ENCODE data around the gene NOP53.
"Not testable (repeated sequence)": the region's sequence is repeated elsewhere in the genome, so short reads cannot be mapped to it uniquely, and the experiment has no call there.

Gene NOP53

DNA sequence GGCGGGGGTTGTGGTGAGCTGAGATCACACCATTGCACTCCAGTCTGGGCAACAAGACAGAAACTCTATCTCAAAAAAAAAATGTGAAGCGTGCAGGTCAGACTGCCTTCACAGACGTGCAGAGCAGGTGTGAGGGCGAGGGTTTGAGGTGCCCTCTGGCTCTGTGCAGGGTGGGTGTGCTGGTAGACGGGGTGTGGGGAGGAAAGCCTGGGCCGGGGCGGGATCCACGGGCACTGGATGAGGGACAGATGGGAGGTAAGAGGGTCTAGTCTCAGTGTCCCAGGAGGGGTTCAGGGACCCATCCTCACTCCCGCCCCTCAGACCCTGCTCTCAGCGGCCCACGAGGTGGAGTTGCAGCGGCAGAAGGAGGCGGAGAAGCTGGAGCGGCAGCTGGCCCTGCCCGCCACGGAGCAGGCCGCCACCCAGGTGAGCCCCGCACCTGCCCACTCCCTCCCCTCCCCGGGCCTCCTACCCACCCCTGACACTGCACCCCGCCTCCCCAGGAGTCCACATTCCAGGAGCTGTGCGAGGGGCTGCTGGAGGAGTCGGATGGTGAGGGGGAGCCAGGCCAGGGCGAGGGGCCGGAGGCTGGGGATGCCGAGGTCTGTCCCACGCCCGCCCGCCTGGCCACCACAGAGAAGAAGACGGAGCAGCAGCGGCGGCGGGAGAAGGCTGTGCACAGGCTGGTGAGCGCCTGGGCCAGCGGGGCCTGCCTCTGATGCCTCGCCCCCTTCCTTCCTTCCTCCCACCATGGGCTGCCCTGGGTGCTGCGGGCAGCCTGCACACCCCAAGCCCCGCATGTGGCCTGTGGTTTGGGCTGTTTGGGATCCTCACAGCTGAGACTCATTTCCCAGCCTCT, 9.1 kb downstream of the NOP53 start:
- no peak for DNase-seq (ENCODE audit: low read depth)

GRCh38 chr19:47755065-47755761, 9.9 kb downstream of the NOP53 start:
- DNase-seq (ENCODE audit: low read depth), result no peak

GRCh38 chr19:47755762-47756626, 10.6 kb downstream of the NOP53 start:
- DNase-seq (ENCODE audit: low read depth), result no peak

GRCh38 chr19:47756627-47756929, 11.2 kb downstream of the NOP53 start:
- DNase-seq (ENCODE audit: low read depth), result no peak

DNA sequence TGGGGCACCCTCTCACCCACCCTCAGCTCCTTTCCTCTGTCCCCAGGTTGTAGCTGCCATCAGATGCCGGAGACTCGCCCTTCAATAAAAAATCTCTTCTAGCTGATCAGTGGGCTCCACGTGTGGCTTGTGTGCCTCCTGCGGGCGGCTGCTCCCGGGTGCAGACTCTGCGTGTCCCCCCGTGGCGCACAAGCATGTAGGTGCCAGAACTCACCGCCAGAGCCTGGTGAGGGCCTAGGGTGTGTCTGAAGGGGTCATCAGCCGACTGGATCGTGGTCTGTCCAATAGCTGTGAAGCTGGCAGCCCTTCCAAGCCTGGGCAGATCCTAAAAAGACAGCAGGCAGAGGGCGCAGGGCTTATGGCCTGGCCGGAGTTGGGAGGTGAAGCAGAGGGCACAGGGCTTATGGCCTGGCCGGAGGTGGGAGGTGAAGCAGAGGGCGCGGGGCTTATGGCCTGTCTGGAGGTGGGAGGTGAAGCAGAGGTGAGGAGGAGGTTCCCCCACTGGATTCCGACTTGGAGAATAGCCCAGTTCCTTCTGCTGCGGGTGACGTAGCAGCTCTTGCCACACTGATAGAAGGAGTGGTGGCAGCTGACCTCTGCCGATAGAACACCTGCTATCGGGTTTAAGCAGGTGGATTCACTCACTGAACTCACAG, 11.7 kb downstream of the NOP53 start:
- DNase-seq (ENCODE audit: low read depth), result no peak

GRCh38 chr19:47757617-47758442, 12.5 kb downstream of the NOP53 start:
- no peak for DNase-seq (ENCODE audit: low read depth)

DNA sequence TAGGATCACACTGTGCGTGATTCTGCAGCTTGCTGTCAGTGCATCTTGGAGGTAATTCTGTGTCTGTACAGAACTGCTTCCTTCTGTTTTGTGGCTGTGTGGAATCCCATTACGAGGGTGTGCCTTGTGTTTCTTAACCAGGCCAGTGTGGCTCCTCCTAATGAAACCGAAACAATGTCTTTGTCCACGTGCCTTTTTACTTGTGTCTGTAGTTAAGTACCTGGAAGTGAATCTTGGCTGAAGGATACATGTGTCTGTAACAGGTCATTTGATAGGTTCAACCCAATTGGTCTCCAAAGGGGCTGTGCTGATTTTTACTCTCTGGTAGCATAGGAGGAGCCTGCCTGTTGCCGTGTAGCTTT, 13.1 kb downstream of the NOP53 start:
- DNase-seq (ENCODE audit: low read depth), result no peak

- DNase-seq (ENCODE audit: low read depth), result no peak
These were observed 15.3 kb downstream of the NOP53 start for GRCh38 chr19:47760632-47760999.

DNA sequence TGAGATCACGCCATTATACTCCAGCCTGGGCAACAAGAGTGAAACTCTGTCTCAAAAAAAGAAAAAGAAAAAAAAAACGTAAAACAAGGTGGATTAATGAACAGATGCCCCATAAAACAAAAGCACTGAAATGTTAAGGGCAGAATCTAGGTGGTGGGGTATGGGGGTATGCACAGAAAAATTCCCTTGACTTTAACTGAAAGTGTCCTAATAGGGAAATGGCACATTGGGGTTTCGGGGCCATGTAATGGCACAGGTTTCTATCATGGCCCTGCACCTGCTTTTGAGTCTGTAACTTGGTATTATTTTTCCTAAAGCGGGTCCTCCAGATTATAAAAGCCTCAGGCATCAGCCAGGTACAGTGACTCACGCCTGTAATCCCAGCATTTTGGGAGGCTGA, 16.2 kb downstream of the NOP53 start:
- DNase-seq (ENCODE audit: low read depth), result no peak

GRCh38 chr19:47762151-47762550, 16.8 kb downstream of the NOP53 start:
- no peak for DNase-seq (ENCODE audit: low read depth)

GRCh38 chr19:47762615-47763308, 17.4 kb downstream of the NOP53 start:
- DNase-seq (ENCODE audit: low read depth), result no peak

DNA sequence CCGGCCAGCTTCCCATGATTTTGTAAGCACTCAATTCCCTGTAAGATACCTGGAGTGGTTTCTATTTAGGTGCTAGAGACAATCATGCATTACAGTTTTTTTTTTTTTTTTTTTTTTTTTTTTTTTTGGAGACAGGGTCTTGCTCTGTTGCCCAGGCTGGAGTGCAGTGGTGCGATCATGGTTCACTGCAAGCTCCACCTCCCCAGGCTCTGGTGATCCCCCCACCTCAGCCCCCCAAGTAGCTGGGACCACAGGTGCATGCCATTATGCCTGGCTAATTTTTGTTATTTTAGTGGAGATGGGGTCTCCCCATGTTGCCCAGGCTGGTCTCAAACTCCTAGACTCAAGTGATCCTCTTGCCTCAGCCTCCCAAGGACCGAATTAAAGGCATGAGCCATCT, 19.4 kb downstream of the NOP53 start:
- DNase-seq (ENCODE audit: low read depth), result not testable (repeated sequence)

DNA sequence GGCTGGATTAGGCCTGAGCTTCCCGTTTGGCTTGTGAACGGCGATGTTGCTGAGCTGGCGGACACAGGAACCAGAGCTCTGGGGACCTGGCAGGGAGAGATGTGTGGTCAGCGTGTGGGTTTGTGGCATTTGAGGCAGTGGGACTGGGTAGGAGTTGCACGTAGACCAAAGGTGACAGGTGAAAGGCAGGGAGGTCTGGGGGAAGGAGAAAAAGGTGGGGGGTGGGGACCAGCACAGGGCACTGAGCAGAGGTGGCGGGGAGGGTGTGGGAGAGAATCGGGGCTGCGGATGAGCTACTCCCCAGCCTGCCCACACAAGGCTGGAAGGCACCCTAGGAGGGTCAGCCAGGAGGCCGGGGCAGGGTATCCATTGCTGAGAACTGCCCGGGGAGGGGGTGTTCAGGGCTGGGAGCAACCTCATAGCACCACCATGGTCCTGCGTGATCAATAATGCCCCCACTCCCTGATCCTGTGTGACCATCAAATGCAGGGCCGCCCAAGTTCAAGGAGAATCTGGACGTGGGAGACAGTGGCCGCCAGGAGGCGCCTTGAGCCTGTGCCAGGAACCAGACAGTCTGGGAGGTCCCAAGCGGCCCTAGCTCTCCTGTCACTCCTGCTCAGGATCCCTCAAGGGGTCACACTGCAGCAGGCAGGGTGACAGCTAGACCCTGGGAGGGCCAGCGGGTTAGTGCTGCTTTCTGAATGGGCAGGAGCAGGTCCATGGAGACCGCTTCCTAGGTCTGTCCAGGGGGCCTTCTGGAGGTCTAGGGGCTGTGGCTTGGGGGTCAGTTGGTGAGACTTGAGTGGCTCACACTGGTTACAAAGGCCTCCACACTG, 20.4 kb downstream of the NOP53 start:
- no peak for DNase-seq (ENCODE audit: low read depth)

GRCh38 chr19:47766359-47766620, 20.9 kb downstream of the NOP53 start:
- no peak for DNase-seq (ENCODE audit: low read depth)

DNA sequence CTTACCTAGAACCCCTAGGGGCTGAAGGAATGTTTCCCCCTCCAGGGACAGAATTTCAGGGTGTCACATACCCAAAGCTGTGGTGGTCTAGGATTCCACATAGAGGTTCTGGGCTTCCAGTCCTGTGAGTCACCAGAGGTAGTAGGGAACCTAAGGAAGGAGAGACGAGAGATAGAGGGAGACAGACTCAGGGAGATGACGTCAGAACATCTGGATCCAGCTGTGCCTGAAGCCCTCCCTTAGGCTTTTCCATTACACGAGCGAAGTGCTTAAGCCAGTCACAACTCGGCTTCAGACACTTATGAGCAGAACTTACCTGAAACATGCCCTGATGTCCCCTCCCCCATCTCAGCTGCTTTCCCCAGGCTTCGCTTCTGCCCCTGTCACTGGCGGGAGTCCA, 21.3 kb downstream of the NOP53 start:
- DNase-seq (ENCODE audit: low read depth), result no peak

DNA sequence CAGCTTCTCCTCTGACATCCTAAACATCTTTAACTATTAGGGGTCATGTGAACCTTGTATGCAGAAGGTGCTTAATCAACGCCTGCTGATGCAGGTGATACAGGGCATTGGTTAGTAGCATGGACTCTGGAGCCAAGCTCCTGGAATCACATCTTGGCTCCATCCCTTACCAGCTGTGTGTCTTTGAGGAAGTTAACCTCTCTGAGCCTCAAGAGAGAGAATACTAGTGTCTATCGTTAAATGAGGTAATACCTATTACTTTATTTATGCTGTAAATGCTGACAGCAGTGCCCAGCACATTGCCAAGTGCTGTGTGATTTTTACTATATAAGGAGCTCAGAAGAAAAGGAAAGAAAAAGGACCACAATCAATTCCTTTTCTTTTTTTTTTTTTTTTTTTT, 22.0 kb downstream of the NOP53 start:
- DNase-seq (ENCODE audit: low read depth), result no peak

- DNase-seq (ENCODE audit: low read depth), result no peak
These were observed 23.3 kb downstream of the NOP53 start for GRCh38 chr19:47768604-47769003.

DNA sequence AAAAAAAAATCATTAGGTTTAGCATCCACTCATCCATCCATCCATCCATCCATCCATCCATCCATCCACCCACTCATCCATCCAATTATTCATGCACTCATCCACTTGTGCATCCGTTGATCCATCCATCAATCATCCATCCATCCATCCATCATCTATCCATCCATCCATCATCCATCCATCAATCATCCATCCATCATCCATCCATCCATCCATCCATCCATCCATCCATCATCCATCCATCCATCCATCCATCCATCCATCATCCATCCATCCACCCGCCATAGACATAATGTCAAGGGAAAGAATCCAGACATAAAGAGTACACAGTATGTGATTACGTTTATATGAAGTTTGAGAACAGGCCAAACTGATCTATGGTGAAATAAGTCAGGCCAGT, 24.2 kb downstream of the NOP53 start:
- no peak for DNase-seq (ENCODE audit: low read depth)

DNA sequence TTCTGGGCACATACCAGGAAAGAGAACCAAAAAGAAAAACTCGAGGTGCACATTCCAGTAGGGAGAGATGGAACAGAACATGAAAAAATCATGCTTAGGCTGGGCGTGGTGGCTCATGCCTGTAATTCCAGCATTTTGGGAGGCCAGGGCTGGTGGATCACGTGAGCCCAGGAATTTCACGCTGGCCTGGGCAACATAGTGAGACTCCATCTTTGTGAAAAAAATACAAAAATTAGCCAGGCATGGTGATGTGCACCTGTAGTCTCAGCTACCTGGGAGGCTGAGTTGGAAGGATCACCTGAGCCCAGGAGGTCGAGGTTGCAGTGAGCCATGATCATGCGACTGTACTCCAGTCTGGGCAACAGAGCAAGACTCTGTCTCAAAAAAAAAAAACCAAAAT, 25.9 kb downstream of the NOP53 start:
- DNase-seq (ENCODE audit: low read depth), result not testable (repeated sequence)

DNA sequence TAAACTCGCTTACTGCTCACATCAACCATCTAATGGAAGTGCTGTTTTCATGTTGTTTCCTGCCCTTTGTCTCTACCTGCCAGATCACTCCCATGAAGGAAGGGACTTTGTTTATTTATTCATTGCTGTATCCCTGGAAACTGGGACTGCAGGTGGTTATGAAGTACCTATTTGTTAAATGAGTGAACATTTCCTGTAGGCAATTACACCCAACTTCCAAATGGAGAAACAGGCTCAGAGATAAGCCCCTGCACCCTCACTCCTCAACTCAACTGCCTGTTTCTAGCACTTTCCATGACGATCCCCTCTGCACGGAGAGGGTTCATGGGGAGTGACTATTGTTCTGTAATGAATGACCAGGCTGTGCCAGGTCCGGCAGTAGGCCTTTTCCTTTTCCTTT, 31.2 kb downstream of the NOP53 start:
- no peak for DNase-seq (ENCODE audit: low read depth)
